GM19455 (cell line): Measurements from ENCODE around the gene AMIGO3.
"Not testable (repeated sequence)": the region's sequence is repeated elsewhere in the genome, so short reads cannot be mapped to it uniquely, and the experiment has no call there.

Experiments used
- ATAC-seq: cut with Tn5 transposase; IDR thresholded peaks from one replicate; pipeline ENCODE4 v1.9.1; 2021; ENCODE audit not compliant: unreplicated experiment

The AMIGO3 gene

DNA sequence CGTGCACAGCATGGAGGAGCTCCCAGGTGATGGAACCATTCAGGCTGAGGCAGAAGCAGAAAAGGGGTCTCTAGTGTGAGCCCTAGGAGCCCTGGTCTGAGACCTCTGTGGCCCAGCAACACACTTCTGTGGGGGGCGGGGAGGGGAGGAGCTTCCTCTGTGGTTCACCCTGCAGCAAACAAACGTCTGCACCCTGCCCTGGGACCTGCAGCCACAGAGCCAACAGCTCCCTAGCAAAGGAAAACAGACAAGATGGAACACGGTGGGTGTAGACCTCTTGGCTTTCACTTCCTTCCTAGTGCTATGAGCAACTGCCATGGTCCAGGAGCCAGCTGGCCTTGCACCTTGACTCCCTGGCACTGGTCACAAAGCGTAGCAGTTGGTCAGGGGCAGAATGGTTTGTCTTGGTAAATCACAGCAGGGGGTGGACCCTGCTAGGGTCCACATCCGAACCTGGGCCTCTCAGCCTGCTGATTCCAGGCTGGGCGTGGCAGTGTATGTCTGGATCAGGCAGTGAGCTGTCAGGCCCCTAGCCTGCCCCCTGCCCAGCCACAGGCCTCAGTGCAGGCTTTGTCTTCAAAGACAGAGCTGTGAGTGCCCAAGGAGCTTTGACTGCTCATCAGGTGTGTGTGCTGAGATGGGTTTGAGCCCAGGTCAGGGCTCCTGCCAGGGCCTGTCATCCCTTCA is 6.7 kb downstream of the AMIGO3 start:
- no peak for ATAC-seq

- ATAC-seq, result no peak
These were observed 7.3 kb downstream of the AMIGO3 start for GRCh38 chr3:49712166-49712565.

GRCh38 chr3:49711489-49711888 is 8.0 kb downstream of the AMIGO3 start:
- no peak for ATAC-seq

DNA sequence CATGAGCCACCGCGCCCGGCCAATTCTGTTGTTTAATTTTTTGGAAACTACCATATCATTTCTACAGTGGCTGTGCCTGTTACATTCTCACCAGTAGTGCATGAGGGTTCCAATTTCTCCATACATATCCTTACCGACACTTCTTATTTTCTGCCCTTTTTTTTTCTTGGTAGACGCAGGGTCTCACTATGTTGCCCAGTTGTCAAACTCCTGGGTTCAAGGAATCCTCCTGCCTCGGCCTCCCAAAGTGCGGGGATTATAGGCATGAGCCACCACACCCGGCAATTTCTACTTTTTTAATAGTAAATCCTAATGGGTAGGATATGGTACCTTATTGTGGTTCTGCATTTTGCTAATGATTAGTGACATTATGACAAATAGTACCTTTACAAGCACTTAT is 9.6 kb downstream of the AMIGO3 start:
- ATAC-seq, result no peak

DNA sequence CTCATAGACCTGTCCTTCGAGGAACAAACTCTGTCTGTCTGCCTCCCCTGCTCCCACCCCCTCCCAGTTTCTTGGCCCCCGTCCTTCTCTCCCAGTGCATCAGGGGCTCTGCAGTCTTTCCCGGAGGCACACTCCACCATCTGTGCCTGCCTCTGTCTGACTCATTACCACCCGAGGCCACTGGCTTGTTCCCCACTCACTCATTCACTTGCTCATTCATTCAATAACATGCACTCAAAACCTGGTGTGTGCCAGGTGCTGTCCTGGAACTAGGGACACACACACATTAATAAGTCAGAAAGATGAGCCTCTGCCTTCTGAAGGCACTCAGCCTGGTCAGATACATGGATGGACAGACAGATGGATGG is 12.4 kb downstream of the AMIGO3 start:
- no peak for ATAC-seq

GRCh38 chr3:49706456-49707112 is 12.9 kb downstream of the AMIGO3 start:
- ATAC-seq, result no peak

GRCh38 chr3:49705390-49705960 is 14.0 kb downstream of the AMIGO3 start:
- no peak for ATAC-seq

GRCh38 chr3:49704629-49705028 is 14.9 kb downstream of the AMIGO3 start:
- no peak for ATAC-seq

GRCh38 chr3:49703956-49704355 is 15.5 kb downstream of the AMIGO3 start:
- no peak for ATAC-seq

DNA sequence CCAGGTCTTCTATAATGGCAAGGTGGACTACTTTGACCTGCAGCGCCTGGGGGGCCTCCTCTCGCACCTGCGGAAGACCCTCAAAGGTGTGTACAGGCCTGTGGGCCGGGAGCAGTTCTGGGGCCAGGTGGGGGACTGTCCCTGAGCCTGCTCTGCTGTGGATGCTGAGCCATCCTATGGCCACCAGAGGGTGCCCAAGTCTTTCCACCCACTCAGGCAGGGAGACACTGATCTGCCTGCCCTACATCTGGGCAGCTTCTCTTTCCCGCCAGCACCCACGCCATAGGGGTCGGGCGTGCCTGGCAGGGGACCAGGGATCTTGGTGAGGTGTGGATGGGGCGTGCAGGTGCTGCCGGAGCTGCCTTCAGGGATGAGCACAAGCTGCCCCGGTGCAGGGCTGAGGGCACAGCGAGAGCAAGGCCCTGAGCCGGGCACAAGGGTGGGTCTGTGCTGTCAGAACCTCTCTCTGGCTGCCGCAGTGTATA is 16.0 kb downstream of the AMIGO3 start:
- no peak for ATAC-seq

DNA sequence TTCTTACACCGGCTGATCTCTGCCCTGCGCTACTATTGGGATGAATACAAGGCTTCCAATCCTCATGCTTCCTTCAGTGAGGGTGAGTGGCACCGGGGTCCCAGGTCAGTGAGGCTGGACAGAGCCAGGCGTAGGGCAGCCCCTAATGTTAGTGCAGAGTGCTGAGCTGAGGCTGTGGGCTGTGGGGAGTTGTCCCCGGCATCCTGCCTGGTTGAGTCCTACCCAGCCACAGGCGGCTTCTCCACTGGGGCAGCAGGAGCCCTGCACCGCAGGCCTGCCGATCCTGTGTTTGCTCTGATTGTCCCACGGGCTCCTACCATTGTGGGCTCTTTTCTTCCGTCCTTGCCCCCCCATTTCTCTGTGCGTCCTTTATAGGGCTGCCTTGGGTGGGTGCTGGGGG is 16.8 kb downstream of the AMIGO3 start:
- ATAC-seq, result no peak

DNA sequence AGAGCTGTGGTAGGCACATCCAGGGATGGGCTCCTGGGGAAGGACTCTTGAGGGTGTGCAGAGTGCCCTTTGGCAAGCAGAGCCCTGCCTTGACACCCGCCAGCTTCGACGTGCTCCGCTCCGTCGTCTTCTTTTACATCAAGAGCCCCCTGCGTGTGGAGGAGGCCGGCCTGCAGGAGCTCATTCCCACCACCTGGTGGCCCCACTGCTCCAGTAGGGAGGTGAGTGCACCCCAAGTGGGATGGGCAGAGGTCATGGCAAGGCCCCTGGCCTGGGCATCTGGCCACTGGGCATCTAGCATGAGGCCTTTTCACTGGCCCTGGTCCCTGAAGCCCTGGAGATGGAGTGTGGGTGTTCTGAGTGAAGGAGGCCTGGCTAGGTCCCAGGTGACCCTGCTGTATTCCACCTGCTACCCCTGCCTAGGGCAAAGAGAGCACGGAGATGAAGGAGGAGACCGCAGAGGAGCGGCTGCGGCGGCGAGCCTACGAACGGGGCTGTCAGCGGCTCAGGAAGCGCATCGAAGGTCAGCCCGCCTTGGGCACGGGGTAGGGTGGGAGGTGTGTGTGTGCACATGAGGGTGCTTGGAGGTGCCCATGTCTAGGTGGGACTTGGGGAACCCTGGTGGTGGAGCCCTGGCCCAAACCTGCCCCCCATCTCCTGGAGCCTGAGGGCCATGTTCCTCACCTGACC is 18.0 kb downstream of the AMIGO3 start:
- no peak for ATAC-seq

DNA sequence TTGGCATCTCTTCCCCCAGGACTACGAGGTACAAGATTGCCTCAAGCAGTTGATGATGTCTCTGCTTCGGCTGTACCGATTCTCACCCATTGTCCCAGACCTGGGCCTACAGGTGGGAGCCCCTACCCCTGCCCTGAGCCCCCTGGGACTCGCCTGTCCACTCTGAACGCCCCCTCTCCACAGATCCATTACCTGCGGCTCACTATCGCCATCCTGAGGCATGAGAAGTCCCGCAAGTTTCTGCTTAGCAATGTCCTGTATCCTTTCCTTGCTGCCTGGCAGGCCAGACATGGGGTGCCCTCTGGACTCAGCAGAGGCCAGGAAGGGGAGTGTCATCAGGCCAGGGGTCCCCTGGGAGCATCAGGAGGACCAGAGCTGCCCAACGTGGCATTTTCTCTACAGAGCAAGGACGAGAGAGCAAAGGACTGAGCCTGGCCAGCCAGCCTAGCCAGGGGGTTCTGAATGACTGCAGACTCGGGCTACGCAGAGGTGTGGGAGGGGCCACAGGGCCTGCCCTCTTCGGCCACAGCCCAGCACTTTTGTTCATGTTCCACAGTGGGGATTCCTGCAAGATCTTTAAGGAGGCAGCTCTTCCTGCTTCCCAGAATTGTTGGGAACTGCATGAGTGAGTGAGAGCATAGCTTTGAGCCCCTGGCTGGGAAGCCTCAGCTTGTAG is 18.9 kb downstream of the AMIGO3 start:
- no peak for ATAC-seq

DNA sequence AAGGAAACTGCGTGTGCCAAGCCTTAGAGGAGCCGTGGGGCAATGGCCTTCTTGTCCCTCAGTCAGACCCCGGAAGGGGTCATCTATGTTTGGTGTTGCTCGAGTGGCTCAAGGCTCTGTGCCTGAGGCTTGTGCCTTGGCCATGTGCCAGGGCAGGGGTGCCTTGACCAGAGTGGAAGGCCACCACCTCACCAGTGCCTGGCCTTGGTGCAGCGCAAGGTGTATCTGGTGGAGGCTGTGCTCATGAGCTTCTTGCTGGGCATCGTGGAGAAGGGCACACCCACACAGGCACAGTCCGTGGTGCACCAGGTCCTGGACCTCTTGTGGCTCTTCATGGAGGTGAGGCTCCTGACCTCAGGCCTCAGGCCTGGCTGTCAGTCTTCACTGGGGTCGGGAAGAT is 19.5 kb downstream of the AMIGO3 start:
- no peak for ATAC-seq

GRCh38 chr3:49699281-49699979 is 20.1 kb downstream of the AMIGO3 start:
- ATAC-seq, result no peak

DNA sequence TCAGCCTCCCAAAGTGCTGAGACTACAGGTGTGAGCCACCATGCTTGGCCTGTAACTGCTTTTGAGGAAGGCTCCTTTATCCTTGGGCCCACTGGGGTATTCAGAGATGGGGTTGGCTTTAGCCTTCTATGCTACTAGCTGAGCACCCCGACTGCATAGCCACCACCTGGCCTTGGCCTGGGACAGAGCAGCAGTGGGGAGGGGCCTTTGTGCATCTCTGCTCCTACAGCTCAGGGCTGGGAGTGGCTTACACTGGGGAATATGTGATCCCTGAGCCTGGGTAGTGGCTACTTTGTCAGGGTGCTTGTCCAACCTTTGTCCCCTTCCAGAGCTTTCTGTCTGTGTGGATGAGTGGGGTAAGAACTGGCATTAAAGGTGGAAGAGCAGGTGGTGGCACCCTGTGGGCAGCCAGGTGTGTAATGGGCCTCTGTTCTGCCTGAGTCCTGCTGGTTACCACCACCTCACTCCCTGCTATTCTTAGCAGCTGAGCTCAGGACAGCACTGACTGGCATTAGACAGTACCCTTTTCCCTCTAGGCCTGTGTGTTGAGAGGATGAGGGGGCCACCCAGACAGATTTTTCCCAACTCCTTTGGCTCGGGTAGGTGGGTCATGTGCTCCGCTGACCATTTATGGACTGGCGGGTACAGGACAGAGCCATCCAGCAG is 24.0 kb downstream of the AMIGO3 start:
- not testable (repeated sequence) for ATAC-seq

GRCh38 chr3:49694409-49695070 is 24.9 kb downstream of the AMIGO3 start:
- ATAC-seq, result not testable (repeated sequence)

- not testable (repeated sequence) for ATAC-seq
These were observed 28.0 kb downstream of the AMIGO3 start for GRCh38 chr3:49691481-49691880.

DNA sequence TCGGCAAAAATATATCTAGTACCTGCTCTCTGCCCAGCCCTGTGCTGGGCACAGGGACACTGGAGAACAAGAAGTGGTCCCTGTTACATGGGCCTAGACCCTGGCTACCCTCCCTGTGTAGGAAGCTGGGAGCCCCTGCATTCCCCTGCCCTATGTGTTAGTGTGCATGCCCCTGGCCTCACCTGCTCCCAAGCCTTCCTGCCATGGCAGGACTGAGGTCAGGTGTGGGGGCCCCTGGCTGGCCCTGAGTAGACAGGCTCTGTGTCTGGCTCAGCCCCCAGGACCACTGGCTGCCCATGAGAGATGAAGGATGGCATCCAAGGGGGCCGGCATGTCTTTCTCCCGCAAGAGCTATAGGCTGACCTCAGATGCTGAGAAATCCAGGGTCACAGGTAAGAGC is 28.6 kb downstream of the AMIGO3 start:
- not testable (repeated sequence) for ATAC-seq
